Fibroblast of pulmonary artery (primary cell): Measurements from ENCODE around the gene MYRF.
A peak's percentile ranks its signal among the peaks of the same experiment; 100 is the strongest.

Source experiments
- DNase-seq: peaks from one replicate; pipeline ENCODE4 v3.0.0-alpha.2; 2010; ENCODE audit warnings: low read depth
- H3K4me3 ChIP-seq: replicated peaks from 2 replicates; pipeline ENCODE4 v1.5.1; 2011; ENCODE audit warnings: low read depth, mild to moderate bottlenecking, control low read depth, low read length, moderate library complexity
- TF ChIP-seq, protein P1 (sequence below): IDR thresholded peaks from 2 replicates; pipeline ENCODE4 v1.5.1; 2011; ENCODE audit warnings: mild to moderate bottlenecking, control low read depth, low read length, inconsistent platforms; ENCODE audit errors: missing control alignments

Gene MYRF

GRCh38 chr11:61833926-61834277 is 81.5 kb downstream of the MYRF start:
- DNase-seq: peak; percentile 18
- no peak overlapping the region for H3K4me3 ChIP-seq
- TF ChIP-seq, protein P1, sequence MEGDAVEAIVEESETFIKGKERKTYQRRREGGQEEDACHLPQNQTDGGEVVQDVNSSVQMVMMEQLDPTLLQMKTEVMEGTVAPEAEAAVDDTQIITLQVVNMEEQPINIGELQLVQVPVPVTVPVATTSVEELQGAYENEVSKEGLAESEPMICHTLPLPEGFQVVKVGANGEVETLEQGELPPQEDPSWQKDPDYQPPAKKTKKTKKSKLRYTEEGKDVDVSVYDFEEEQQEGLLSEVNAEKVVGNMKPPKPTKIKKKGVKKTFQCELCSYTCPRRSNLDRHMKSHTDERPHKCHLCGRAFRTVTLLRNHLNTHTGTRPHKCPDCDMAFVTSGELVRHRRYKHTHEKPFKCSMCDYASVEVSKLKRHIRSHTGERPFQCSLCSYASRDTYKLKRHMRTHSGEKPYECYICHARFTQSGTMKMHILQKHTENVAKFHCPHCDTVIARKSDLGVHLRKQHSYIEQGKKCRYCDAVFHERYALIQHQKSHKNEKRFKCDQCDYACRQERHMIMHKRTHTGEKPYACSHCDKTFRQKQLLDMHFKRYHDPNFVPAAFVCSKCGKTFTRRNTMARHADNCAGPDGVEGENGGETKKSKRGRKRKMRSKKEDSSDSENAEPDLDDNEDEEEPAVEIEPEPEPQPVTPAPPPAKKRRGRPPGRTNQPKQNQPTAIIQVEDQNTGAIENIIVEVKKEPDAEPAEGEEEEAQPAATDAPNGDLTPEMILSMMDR: no peak

GRCh38 chr11:61834278-61835048 is 82.0 kb downstream of the MYRF start:
- peak; percentile 91 for DNase-seq
- TF ChIP-seq, protein P1: no peak
- peak overlapping the region; percentile 12 for H3K4me3 ChIP-seq

DNA sequence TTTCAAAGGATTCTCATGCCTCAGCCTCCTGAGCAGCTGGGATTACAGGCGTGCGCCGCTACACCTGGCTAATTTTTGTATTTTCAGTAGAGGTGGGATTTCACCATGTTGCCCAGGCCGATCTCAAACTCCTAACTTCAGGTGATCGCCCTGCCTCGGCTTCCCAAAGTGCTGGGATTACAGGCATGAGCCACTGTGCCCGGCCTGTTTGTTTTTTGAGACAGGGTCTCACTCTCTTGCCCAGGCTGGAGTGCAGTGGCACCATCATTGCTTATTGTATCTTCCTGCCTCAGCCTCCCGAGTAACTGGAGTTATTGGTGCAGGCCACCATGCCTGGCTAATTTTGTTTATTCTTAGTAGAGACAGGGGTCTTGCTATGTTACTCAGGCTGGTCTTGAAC is 83.8 kb downstream of the MYRF start:
- no peak for DNase-seq
- H3K4me3 ChIP-seq: no peak overlapping the region
- TF ChIP-seq, protein P1: no peak

DNA sequence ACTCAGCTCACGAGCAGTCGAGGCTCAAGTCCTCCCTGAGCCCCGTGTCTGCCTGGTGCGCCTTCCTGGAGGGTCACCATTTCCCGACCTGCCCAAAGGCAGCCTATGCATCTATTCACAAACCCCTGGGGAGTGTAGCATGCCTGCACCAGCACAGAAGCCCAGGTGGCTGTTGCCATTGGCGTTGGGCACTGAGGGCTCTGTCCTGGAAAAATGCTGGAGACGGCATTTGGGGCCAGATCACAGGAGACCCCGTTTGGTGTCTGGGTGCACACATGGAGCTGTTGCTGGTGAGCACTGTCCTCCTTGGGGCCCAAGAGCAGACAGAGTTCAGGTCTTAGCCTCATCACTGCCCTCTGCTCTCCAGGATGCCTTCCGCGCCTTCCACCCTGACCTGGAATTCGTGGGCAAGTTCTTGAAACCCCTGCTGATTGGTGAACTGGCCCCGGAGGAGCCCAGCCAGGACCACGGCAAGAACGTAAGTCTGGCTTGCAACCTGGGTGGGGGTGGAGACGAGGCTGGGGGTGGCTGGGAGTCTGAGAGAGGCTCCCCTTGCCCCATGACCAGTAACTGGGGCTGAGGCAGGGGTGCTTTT is 85.1 kb downstream of the MYRF start:
- TF ChIP-seq, protein P1: no peak
- DNase-seq: no peak
- no peak overlapping the region for H3K4me3 ChIP-seq
